ENCODE measurements around the gene MORN4.

DNA sequence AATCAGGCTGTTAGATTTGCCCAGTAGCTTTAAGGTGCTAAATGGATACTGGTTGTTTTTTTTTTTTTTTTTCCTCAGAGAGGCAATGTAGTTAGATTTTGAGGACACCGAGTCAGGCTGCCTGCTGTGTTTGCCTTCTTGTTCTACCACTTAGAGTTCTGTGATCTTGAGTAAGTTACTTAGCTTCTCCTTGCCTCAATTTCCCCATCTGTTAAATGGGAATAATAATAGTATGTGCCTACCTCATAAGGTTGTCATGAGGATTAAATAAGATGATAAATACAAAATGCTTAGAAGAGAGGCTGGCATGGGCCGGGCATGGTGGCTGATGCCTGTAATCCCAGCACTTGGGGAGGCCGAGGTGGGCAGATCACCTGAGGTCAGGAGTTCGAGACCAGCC lies 14.6 kb downstream of the MORN4 start:
- TF ChIP-seq CTCF (IDR thresholded peaks at IDR 0.05) (no peak), POLR2AphosphoS5 (IDR thresholded peaks at IDR 0.05) (no peak)
